KMS-11 (cell line): ENCODE measurements around the gene CRTAC1.

Experiments
- H2AFZ ChIP-seq: fragments of 200-600 bp; sonication (generic); 2 replicates; pipeline ENCODE4 v1.6.1; 2016; ENCODE audit warnings: antibody characterized with exemption, mixed run types, low read depth
- H3K27ac ChIP-seq: fragments of 200-600 bp; sonication (generic); 2 replicates; pipeline ENCODE4 v1.6.1; 2016; ENCODE audit warnings: mild to moderate bottlenecking, mixed run types
- H3K27me3 ChIP-seq: fragments of 200-600 bp; sonication (generic); 2 replicates; pipeline ENCODE4 v1.6.1; 2017; ENCODE audit warnings: mild to moderate bottlenecking, low read depth, mixed run types, moderate library complexity; ENCODE audit not compliant: insufficient read depth
- H3K36me3 ChIP-seq: fragments of 200-600 bp; sonication (generic); 2 replicates; pipeline ENCODE4 v1.6.1; 2017; ENCODE audit warnings: mild to moderate bottlenecking, mixed run types; ENCODE audit not compliant: insufficient read depth
- H3K4me1 ChIP-seq: fragments of 200-600 bp; sonication (generic); 2 replicates; pipeline ENCODE4 v1.6.1; 2016; ENCODE audit warnings: mild to moderate bottlenecking, low read depth, mixed run types; ENCODE audit not compliant: poor library complexity, severe bottlenecking
- H3K4me2 ChIP-seq: fragments of 200-600 bp; sonication (generic); 2 replicates; pipeline ENCODE4 v1.7.0; 2016; ENCODE audit warnings: mild to moderate bottlenecking, mixed run types
- H3K4me3 ChIP-seq: fragments of 200-600 bp; sonication (generic); IDR thresholded peaks from 2 replicates; pipeline ENCODE4 v1.6.1; 2017; ENCODE audit warnings: low read depth, low read length, mixed read lengths; ENCODE audit not compliant: insufficient read depth
- H3K79me2 ChIP-seq: fragments of 200-600 bp; sonication (generic); 2 replicates; pipeline ENCODE4 v1.6.1; 2016; ENCODE audit warnings: low read depth, mixed run types; ENCODE audit not compliant: insufficient read depth
- H3K9ac ChIP-seq: fragments of 200-600 bp; sonication (generic); 2 replicates; pipeline ENCODE4 v1.6.1; 2016; ENCODE audit warnings: mild to moderate bottlenecking, mixed run types
- H4K20me1 ChIP-seq: fragments of 200-600 bp; sonication (generic); 2 replicates; pipeline ENCODE4 v1.6.1; 2016; ENCODE audit warnings: mild to moderate bottlenecking, mixed run types; ENCODE audit not compliant: insufficient read depth
- CTCF ChIP-seq: fragments of 200-600 bp; sonication (generic); conservative IDR thresholded peaks from 2 replicates; pipeline ENCODE4 v1.6.1; 2017; ENCODE audit warnings: low read depth, mild to moderate bottlenecking, antibody characterized with exemption, low read length, moderate library complexity, mixed read lengths

CRTAC1 gene

GRCh38 chr10:98035599-98035998, 5.2 kb upstream of the CRTAC1 start:
- no peaks in the 10 kb centered on the region for H3K79me2 ChIP-seq

GRCh38 chr10:98033515-98033914, 3.1 kb upstream of the CRTAC1 start:
- H2AFZ ChIP-seq: no peak overlapping the region
- H3K4me2 ChIP-seq: no peak overlapping the region
- peaks cover 10% of the 10 kb centered on the region; the same call in 1 of the 2 replicates for H3K27me3 ChIP-seq
- H3K4me3 ChIP-seq: no peak overlapping the region
- no peak overlapping the region for H3K9ac ChIP-seq
- no peaks in the 10 kb centered on the region for H3K79me2 ChIP-seq
- no peak for TF ChIP-seq CTCF
- no peak overlapping the region for H3K27ac ChIP-seq
- H3K4me1 ChIP-seq: no peaks in the 10 kb centered on the region
- no peaks in the 10 kb centered on the region for H4K20me1 ChIP-seq
- no peaks in the 10 kb centered on the region for H3K36me3 ChIP-seq

More at GRCh38 chr10:98035599-98035998, 5.2 kb upstream of the CRTAC1 start:
- H3K27ac ChIP-seq: no peak overlapping the region
- H3K4me2 ChIP-seq: no peak overlapping the region
- no peak overlapping the region for H2AFZ ChIP-seq
- H3K9ac ChIP-seq: no peak overlapping the region
- no peaks in the 10 kb centered on the region for H3K36me3 ChIP-seq
- H3K4me1 ChIP-seq: no peaks in the 10 kb centered on the region
- H4K20me1 ChIP-seq: no peaks in the 10 kb centered on the region
- no peak for TF ChIP-seq CTCF
- peaks cover 10% of the 10 kb centered on the region; the same call in 1 of the 2 replicates for H3K27me3 ChIP-seq
- H3K4me3 ChIP-seq: no peak overlapping the region

GRCh38 chr10:98031440-98031839, 1.0 kb upstream of the CRTAC1 start:
- H3K79me2 ChIP-seq: no peaks in the 10 kb centered on the region
- no peaks in the 10 kb centered on the region for H3K36me3 ChIP-seq
- H3K4me1 ChIP-seq: no peaks in the 10 kb centered on the region
- H2AFZ ChIP-seq: no peak overlapping the region
- no peaks in the 10 kb centered on the region for H4K20me1 ChIP-seq
- no peak overlapping the region for H3K4me2 ChIP-seq
- H3K27me3 ChIP-seq: peaks cover 10% of the 10 kb centered on the region; the same call in 1 of the 2 replicates
- TF ChIP-seq CTCF: no peak
- H3K9ac ChIP-seq: no peak overlapping the region
- no peak overlapping the region for H3K4me3 ChIP-seq
- no peak overlapping the region for H3K27ac ChIP-seq

- H3K36me3 ChIP-seq: no peaks in the 10 kb centered on the region
- no peak overlapping the region for H3K4me2 ChIP-seq
- TF ChIP-seq CTCF: no peak
- H2AFZ ChIP-seq: no peak overlapping the region
- H3K9ac ChIP-seq: no peak overlapping the region
- H3K27ac ChIP-seq: no peak overlapping the region
- no peaks in the 10 kb centered on the region for H3K79me2 ChIP-seq
- H3K27me3 ChIP-seq: peaks cover 6% of the 10 kb centered on the region; the same call in 1 of the 2 replicates
- H3K4me3 ChIP-seq: no peak overlapping the region
- no peaks in the 10 kb centered on the region for H4K20me1 ChIP-seq
- H3K4me1 ChIP-seq: no peaks in the 10 kb centered on the region
These were observed 590 bp upstream of the CRTAC1 start for GRCh38 chr10:98030991-98031431.
